Heart left ventricle (tissue), 16 donors: ENCODE measurements around the gene TTC29. TPM values are rescaled to one million over a fixed set of nuclear protein-coding genes. Genes with fewer than 3 reads are reported as not detected.
"Not testable (repeated sequence)": the region's sequence is repeated elsewhere in the genome, so short reads cannot be mapped to it uniquely, and the experiment has no call there.

Experiments
- ATAC-seq, 4 donors: fragments of 200-7000 bp; cut with Tn5 transposase; one replicate each; pipeline ENCODE4 v1.9.1; 2020 to 2022; ENCODE audit warnings: moderate library complexity in 4 of 4, mild to moderate bottlenecking in 3 of 4, moderate number of reproducible peaks in 1 of 4
- DNase-seq, 5 donors: peaks; one replicate each; pipeline ENCODE4 v3.0.0-alpha.2; 2020
- H3K27ac ChIP-seq, 12 donors: fragments of 200-600 bp; sonication (generic) in 4 of 12; one replicate each; pipeline versions ENCODE4 v1.5.0 to v1.8.0; 2016 to 2022; ENCODE audit warnings: mild to moderate bottlenecking in 2 of 12
- H3K27me3 ChIP-seq, 9 donors: fragments of 200-600 bp; sonication (generic) in 2 of 9; one replicate each; pipeline versions ENCODE4 v1.5.1 to v1.8.0; 2016 to 2022; ENCODE audit warnings: mild to moderate bottlenecking in 3 of 9
- H3K36me3 ChIP-seq, 9 donors: fragments of 200-600 bp; sonication (generic) in 2 of 9; one replicate each; pipeline versions ENCODE4 v1.5.0 to v1.8.0; 2018 to 2022; ENCODE audit warnings: mild to moderate bottlenecking in 2 of 9
- H3K4me1 ChIP-seq, 12 donors: fragments of 200-600 bp; sonication (generic) in 4 of 12; one replicate each; pipeline versions ENCODE4 v1.5.0 to v1.8.0; 2016 to 2022; ENCODE audit warnings: mild to moderate bottlenecking in 3 of 12
- H3K4me3 ChIP-seq, 12 donors: fragments of 200-600 bp; sonication (generic) in 4 of 12; one replicate each; pipeline versions ENCODE4 v1.5.0 to v1.8.0; 2017 to 2022; ENCODE audit warnings: mild to moderate bottlenecking in 9 of 12, moderate library complexity in 4 of 12
- H3K9me3 ChIP-seq, 12 donors: fragments of 200-600 bp; sonication (generic) in 4 of 12; one replicate each; pipeline versions ENCODE4 v1.5.0 to v1.8.0; 2016 to 2022; ENCODE audit warnings: mild to moderate bottlenecking in 1 of 12
- CTCF ChIP-seq, 12 donors: fragments of 200-600 bp; sonication (generic) in 4 of 12; IDR thresholded peaks; one replicate each; pipeline versions ENCODE4 v1.5.0 to v1.8.0; 2018 to 2022; ENCODE audit warnings: antibody characterized with exemption in 12 of 12, mild to moderate bottlenecking in 5 of 12
- POLR2A ChIP-seq, 2 donors: fragments of 450-650 bp; IDR thresholded peaks; one replicate each; pipeline ENCODE4 v1.6.1; 2017; ENCODE audit warnings: antibody characterized with exemption in 2 of 2, mild to moderate bottlenecking in 2 of 2, moderate library complexity in 2 of 2
- WGBS, 4 donors: extraction: QIAGEN DNeasy Blood & Tissue Kit in 2 of 4; methylation state at CpG; one replicate each; pipeline versions ENCODE4 v1.1.5 to v1.1.7; 2013 to 2018; 5-methylcytosine and 5-hydroxymethylcytosine counted together
- intact Hi-C, 10 donors: fragments of 100-400 bp; cut with DNase I; formaldehyde crosslinking; loops; one replicate each; pipeline versions ENCODE4 v1.11.1 to v1.14.2; 2022
- polyA plus RNA-seq, 2 donors: library from polyadenylated mRNA; stranded (reverse); fragments of 200-250 nt; gene quantifications; one replicate each; pipeline ENCODE4 v1.2.3, GENCODE V29; 2013
- total RNA-seq, 9 donors: library from RNA; depleted of rRNA in 2 of 9; stranded (reverse); fragments of >200 nt in 2 of 9; fragmentation: NEBNext Ultra II Directional in 3 of 9; extraction: Animal tissue kit (Norgen Biotek cat#: 25700) in 3 of 9; gene quantifications; one replicate each; pipeline versions ENCODE4 v1.1.0 to v1.2.4, GENCODE V29; 2016 to 2023
- donor health status: ischemic (EF 13 %, LVEDD 7.1; RV severe dilation, severe dysfunction).
- donor health status: healthy with polysubstance abuse.
- donor health status: DM: no; HTN: yes; CAD: no.
- donor health status: DM: no; HTN: no; CAD: no.
- donor health status: ischemic (EF 25% LVEDD 6.9; RV normal size, moderate dysfunction).
- donor health status: ischemic (EF 25% LVEDD 5.7; RV mildly dilated, moderate dysfunction).
- donor health status: healthy.
- donor health status: DM: yes; HTN: yes; CAD: no.
- donor health status: ischemic (EF 35%, LVEDD 5.7; RV mildly dilated, moderate dysfunction).
- donor health status: nonischemic (EF 11% LVEDD 7.7; RV severe dilation, severe dysfunction).
- donor health status: DM: yes; HTN: yes; CAD: no.
- donor health status: PGD.
- donor health status: ischemic (EF 29% LVEDD 5.4; RV normal size, mild dysfunction).
- donor health status: nonischemic (EF 23%, LVEDD 6.1; RV moderate dilation, normal function).

TTC29 gene
- total and polyA plus RNA-seq, 11 donors = 0.04 to 0.20 (median 0.14) TPM; not detected in 8

- Histone ChIP-seq H3K27me3 (no peaks in the 10 kb centered on the region), H3K4me1 (no peaks in the 10 kb centered on the region), H3K4me3 (no peak overlapping the region), H3K36me3 (no peaks in the 10 kb centered on the region), H3K9me3 (peaks cover 0 to 20% (median 4%) of the 10 kb centered on the region in 12 donors), H3K27ac (no peak overlapping the region)
- DNase-seq (no peak), ATAC-seq (no peak)
- no peak for TF ChIP-seq CTCF (IDR thresholded peaks at IDR 0.05)
- no peak for TF ChIP-seq POLR2A (IDR thresholded peaks at IDR 0.05)
- intact Hi-C loops = no loop called here
- WGBS, 4 donors = 69 to 74% (median 71%) methylated on average over 2 of the region's 2 CpGs
Measured at GRCh38 chr4:146763560-146763959, 182.1 kb downstream of the TTC29 start.

- H3K27me3 ChIP-seq = no peaks in the 10 kb centered on the region
Measured at GRCh38 chr4:146762016-146762415, 183.6 kb downstream of the TTC29 start.

GRCh38 chr4:146742416-146742815 is 203.2 kb downstream of the TTC29 start:
- no peak for TF ChIP-seq POLR2A (IDR thresholded peaks at IDR 0.05)
- TF ChIP-seq CTCF (IDR thresholded peaks at IDR 0.05) = no peak
- intact Hi-C loops = no loop called here
- DNase-seq (no peak), ATAC-seq (no peak)
- no peak overlapping the region for H3K27ac ChIP-seq
- 59 to 66% (median 61%) methylated on average over 2 of the region's 2 CpGs for WGBS, 4 donors
- no peaks in the 10 kb centered on the region for H3K4me1 ChIP-seq
- peaks cover 0 to 3% (median 0%) of the 10 kb centered on the region in 9 donors for H3K27me3 ChIP-seq
- H3K36me3 ChIP-seq = no peaks in the 10 kb centered on the region
- H3K4me3 ChIP-seq = no peak overlapping the region
- no peaks in the 10 kb centered on the region for H3K9me3 ChIP-seq

More at GRCh38 chr4:146762016-146762415, 183.6 kb downstream of the TTC29 start:
- intact Hi-C loops = no loop called here
- no peak for TF ChIP-seq CTCF (IDR thresholded peaks at IDR 0.05)
- no peak for TF ChIP-seq POLR2A (IDR thresholded peaks at IDR 0.05)
- no peak for ATAC-seq
- 57 to 64% (median 61%) methylated on average over 2 of the region's 2 CpGs for WGBS, 4 donors
- Histone ChIP-seq H3K4me3 (no peak overlapping the region), H3K36me3 (no peaks in the 10 kb centered on the region), H3K9me3 (peaks cover 0 to 29% (median 4%) of the 10 kb centered on the region in 12 donors), H3K4me1 (no peaks in the 10 kb centered on the region), H3K27ac (no peak overlapping the region)
- no peak for DNase-seq

GRCh38 chr4:146739182-146739581 is 206.5 kb downstream of the TTC29 start:
- Histone ChIP-seq H3K36me3 (no peaks in the 10 kb centered on the region), H3K4me3 (no peak overlapping the region), H3K27ac (no peak overlapping the region), H3K4me1 (no peaks in the 10 kb centered on the region), H3K27me3 (peaks cover 0 to 3% (median 0%) of the 10 kb centered on the region in 9 donors), H3K9me3 (no peaks in the 10 kb centered on the region)
- DNase-seq (no peak), ATAC-seq (no peak)
- TF ChIP-seq CTCF (IDR thresholded peaks at IDR 0.05) (no peak), POLR2A (IDR thresholded peaks at IDR 0.05) (no peak)
- intact Hi-C loops = no loop called here
- WGBS, 4 donors = 67 to 70% (median 68%) methylated on average over 3 of the region's 3 CpGs

- H3K4me3 ChIP-seq, DNase-seq, H3K27ac ChIP-seq, H3K4me1 ChIP-seq, H3K9me3 ChIP-seq, H3K36me3 ChIP-seq, intact Hi-C loops, ATAC-seq, H3K27me3 ChIP-seq: not testable (repeated sequence)
- 46 to 58% (median 51%) methylated on average over 1 of the region's 1 CpG for WGBS, 4 donors
Measured at GRCh38 chr4:146723519-146723918, 222.1 kb downstream of the TTC29 start.
